Measurements from ENCODE around the gene TMEM222. TPM values are rescaled to one million over a fixed set of nuclear protein-coding genes. Genes with fewer than 3 reads are reported as not detected.

Gene TMEM222
- total RNA-seq, 1 donor from 2014 or later, result 43.5 TPM

DNA sequence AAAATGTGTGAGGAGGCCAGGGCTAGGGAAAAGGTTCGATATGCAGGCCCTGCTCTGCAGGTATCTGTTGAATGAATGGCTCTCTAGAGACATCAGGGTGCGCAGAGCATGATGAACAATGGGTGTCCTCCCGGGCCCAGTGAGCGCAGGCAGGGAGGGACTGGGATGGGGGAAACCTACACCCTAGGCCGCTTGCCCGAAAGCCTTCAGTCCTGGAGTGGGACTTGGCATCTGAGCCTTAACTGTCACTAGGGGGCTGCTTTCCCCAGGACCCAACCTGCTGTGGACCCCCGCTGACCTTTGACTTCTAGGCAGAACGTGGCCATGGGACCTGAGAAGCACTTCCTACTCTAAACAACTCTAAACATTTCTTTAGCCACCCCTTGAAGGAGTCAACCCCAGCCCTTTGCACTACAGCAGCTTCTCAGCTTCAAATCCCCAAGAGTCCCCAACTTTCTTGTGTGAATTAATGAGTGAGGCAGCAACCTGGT is 45.2 kb downstream of the TMEM222 start:
- peaks cover 24% of the 10 kb centered on the region for H3K4me1 Mint-ChIP-seq (ENCODE audit: unreplicated experiment)
- H3K4me3 Mint-ChIP-seq (ENCODE audit: unreplicated experiment), result peak overlapping the region; percentile 88
- H3K27ac Mint-ChIP-seq (ENCODE audit: unreplicated experiment), result no peak overlapping the region
- H3K27me3 Mint-ChIP-seq (ENCODE audit: unreplicated experiment), result peaks cover 15% of the 10 kb centered on the region
- DNase-seq (ENCODE audit: low spot score), result no peak
- TF ChIP-seq, protein P1, sequence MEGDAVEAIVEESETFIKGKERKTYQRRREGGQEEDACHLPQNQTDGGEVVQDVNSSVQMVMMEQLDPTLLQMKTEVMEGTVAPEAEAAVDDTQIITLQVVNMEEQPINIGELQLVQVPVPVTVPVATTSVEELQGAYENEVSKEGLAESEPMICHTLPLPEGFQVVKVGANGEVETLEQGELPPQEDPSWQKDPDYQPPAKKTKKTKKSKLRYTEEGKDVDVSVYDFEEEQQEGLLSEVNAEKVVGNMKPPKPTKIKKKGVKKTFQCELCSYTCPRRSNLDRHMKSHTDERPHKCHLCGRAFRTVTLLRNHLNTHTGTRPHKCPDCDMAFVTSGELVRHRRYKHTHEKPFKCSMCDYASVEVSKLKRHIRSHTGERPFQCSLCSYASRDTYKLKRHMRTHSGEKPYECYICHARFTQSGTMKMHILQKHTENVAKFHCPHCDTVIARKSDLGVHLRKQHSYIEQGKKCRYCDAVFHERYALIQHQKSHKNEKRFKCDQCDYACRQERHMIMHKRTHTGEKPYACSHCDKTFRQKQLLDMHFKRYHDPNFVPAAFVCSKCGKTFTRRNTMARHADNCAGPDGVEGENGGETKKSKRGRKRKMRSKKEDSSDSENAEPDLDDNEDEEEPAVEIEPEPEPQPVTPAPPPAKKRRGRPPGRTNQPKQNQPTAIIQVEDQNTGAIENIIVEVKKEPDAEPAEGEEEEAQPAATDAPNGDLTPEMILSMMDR (IDR thresholded peaks at IDR 0.05; ENCODE audit: unreplicated experiment), result no peak
- H3K36me3 Mint-ChIP-seq (ENCODE audit: low read depth, unreplicated experiment), result peaks cover 11% of the 10 kb centered on the region
- no peaks in the 10 kb centered on the region for H3K9me3 Mint-ChIP-seq (ENCODE audit: unreplicated experiment)

DNA sequence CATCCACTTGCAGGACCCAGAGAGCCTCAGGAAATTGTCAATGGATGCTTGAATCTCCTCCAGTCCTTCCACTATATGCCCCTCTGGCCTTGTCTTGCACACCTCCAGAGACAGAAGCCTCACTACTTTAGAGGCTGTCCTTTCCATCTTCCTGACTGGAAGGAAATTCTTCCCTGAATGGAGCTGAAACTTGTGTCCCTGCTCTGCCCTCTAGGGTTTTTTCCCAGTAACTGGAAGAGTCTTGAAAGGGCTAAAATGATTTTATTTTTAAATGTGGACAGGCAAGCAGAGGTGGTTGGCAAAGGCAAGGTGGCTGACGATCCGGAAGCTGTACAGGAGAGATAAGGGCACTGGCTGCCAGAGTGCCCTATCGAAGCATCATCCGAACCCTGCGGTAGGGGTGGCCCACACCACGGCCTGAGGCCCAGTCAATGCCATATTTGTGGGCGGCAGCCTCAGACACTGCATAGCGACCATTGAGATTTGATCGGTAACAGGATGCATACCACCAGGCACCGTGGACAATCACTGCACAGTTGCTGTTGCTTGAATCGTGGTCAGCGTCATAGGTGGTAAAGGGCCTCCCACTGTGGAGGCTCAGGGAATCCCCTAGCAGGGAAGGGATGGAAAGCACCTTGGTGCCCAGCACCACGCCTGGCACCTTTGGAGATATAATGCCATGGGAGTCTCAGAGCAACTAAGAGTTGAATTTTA is 47.1 kb downstream of the TMEM222 start:
- TF ChIP-seq, protein P1 (IDR thresholded peaks at IDR 0.05; ENCODE audit: unreplicated experiment), result peak; percentile 15
- Mint-ChIP-seq H3K36me3 (ENCODE audit: low read depth, unreplicated experiment) (no peaks in the 10 kb centered on the region), H3K4me1 (ENCODE audit: unreplicated experiment) (peaks cover 29% of the 10 kb centered on the region), H3K27ac (ENCODE audit: unreplicated experiment) (no peak overlapping the region), H3K27me3 (ENCODE audit: unreplicated experiment) (peaks cover 11% of the 10 kb centered on the region), H3K4me3 (ENCODE audit: unreplicated experiment) (no peak overlapping the region), H3K9me3 (ENCODE audit: unreplicated experiment) (no peaks in the 10 kb centered on the region)
- DNase-seq (ENCODE audit: low spot score), result no peak

DNA sequence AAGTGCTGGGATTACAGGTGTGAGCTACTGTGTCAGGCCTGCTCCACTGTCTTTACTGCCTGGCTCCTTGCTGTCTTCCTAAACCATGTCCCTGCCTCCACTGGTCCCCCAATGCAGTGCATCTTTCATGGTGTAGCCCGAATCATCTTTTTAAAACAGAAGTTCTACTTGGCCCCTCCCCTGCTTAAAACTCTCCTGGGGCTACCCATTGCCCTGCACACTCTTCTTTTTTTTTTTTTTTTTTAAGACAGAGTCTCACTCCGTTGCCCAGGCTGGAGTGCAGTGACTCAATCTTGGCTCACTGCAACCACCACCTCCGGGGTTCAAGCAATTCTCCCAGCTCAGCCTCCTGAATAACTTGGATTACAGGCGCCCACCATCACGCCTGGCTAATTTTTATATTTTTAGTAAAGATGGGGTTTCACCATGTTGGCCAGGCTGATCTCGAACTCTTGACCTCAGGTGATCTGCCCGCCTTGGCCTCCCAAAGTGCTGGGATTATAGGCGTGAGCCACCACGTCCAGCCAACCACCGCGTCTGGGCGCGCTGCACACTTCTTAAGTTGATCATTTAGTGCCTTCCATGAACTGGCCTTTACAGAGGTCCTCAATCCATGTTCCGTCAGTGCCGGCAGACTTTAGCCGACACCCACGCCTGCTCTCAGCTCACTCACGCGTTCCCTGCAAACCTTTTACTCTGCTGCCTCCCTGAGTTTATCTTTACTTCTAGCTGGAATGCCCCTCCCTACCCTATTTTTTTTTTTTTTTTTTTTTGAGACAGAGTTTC is 50.3 kb downstream of the TMEM222 start:
- peak overlapping the region; percentile 3 for H3K4me3 Mint-ChIP-seq (ENCODE audit: unreplicated experiment)
- no peaks in the 10 kb centered on the region for H3K9me3 Mint-ChIP-seq (ENCODE audit: unreplicated experiment)
- no peaks in the 10 kb centered on the region for H3K36me3 Mint-ChIP-seq (ENCODE audit: low read depth, unreplicated experiment)
- no peak for DNase-seq (ENCODE audit: low spot score)
- peaks cover 6% of the 10 kb centered on the region for H3K27me3 Mint-ChIP-seq (ENCODE audit: unreplicated experiment)
- TF ChIP-seq, protein P1 (IDR thresholded peaks at IDR 0.05; ENCODE audit: unreplicated experiment), result no peak
- H3K27ac Mint-ChIP-seq (ENCODE audit: unreplicated experiment), result no peak overlapping the region
- H3K4me1 Mint-ChIP-seq (ENCODE audit: unreplicated experiment), result peaks cover 37% of the 10 kb centered on the region

DNA sequence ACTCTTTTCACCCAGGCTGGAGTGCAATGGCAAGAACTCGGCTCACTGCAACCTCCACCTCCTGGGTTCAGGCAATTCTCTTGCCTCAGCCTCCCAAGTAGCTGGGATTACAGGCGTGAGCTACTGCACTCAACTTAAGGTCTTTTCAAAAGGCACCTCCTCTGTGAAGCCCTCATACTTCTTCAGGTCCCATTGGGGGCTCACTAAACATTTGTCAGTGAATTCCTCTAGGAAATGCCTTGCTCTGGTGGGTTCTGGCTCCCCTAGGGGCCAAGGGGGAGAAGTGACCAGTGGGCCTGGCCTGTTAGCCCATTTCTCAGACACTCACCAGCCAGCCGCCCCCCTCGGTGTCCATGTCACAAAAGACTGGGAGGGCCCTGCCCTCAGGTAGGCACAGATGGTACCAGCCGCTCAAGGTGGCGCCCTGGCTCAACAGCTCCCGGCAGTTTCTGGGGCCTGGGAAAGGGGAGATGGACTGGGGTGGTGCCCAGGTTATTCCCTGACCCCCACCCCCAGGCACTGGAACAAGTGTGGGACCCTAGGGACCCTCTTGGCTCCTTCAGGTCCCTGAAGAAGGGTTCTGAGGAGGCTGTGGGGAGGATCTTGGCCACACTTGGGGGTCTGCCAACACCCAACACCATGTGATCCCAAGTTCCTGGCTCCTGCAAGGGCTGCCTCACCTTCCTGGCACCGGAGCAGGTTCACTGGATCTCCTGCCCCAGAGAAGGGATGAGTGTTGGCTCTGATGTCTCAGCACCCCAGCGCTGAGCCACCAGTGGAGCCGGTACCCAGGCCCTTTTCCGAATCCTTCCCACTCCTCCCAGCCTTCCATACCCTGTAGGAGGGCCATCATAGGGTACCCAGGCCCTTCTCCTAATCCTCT is 51.1 kb downstream of the TMEM222 start:
- H3K27ac Mint-ChIP-seq (ENCODE audit: unreplicated experiment), result no peak overlapping the region
- peaks cover 33% of the 10 kb centered on the region for H3K4me1 Mint-ChIP-seq (ENCODE audit: unreplicated experiment)
- TF ChIP-seq, protein P1 (IDR thresholded peaks at IDR 0.05; ENCODE audit: unreplicated experiment), result peak; percentile 63
- H3K36me3 Mint-ChIP-seq (ENCODE audit: low read depth, unreplicated experiment), result no peaks in the 10 kb centered on the region
- no peak for DNase-seq (ENCODE audit: low spot score)
- peaks cover 6% of the 10 kb centered on the region for H3K27me3 Mint-ChIP-seq (ENCODE audit: unreplicated experiment)
- no peaks in the 10 kb centered on the region for H3K9me3 Mint-ChIP-seq (ENCODE audit: unreplicated experiment)
- no peak overlapping the region for H3K4me3 Mint-ChIP-seq (ENCODE audit: unreplicated experiment)

Measured in endothelial cell (in vitro differentiated cells).